ENCODE results near the gene TLR3.
"Not testable (repeated sequence)": the region's sequence is repeated elsewhere in the genome, so short reads cannot be mapped to it uniquely, and the experiment has no call there.

TLR3 gene

DNA sequence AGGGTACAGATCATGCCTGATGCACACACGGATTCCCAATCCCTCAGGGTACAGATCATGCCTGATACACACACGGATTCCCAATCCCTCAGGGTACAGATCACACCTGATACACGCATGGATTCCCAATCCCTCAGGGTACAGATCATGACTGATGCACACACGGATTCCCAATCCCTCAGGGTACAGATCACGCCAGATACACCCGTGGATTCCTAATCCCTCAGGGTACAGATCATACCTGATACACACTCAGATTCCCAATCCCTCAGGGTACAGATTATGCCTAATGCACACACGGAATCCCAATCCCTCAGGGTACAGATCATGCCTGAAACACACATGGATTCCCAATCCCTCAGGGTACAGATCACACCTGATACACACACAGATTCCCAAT is 34.3 kb upstream of the TLR3 start:
- H3K27me3 Mint-ChIP-seq: peaks cover 48% of the 10 kb centered on the region
- not testable (repeated sequence) for H3K4me3 Mint-ChIP-seq, H3K4me1 Mint-ChIP-seq, H3K27ac Mint-ChIP-seq, H3K9me3 Mint-ChIP-seq, H3K36me3 Mint-ChIP-seq, ATAC-seq

GRCh38 chr4:186036976-186037581 is 31.9 kb upstream of the TLR3 start:
- Mint-ChIP-seq H3K27ac (no peak overlapping the region), H3K4me1 (peaks cover 8% of the 10 kb centered on the region), H3K9me3 (peaks cover 6% of the 10 kb centered on the region), H3K27me3 (peaks cover 31% of the 10 kb centered on the region), H3K4me3 (no peak overlapping the region), H3K36me3 (no peaks in the 10 kb centered on the region)
- ATAC-seq: no peak

DNA sequence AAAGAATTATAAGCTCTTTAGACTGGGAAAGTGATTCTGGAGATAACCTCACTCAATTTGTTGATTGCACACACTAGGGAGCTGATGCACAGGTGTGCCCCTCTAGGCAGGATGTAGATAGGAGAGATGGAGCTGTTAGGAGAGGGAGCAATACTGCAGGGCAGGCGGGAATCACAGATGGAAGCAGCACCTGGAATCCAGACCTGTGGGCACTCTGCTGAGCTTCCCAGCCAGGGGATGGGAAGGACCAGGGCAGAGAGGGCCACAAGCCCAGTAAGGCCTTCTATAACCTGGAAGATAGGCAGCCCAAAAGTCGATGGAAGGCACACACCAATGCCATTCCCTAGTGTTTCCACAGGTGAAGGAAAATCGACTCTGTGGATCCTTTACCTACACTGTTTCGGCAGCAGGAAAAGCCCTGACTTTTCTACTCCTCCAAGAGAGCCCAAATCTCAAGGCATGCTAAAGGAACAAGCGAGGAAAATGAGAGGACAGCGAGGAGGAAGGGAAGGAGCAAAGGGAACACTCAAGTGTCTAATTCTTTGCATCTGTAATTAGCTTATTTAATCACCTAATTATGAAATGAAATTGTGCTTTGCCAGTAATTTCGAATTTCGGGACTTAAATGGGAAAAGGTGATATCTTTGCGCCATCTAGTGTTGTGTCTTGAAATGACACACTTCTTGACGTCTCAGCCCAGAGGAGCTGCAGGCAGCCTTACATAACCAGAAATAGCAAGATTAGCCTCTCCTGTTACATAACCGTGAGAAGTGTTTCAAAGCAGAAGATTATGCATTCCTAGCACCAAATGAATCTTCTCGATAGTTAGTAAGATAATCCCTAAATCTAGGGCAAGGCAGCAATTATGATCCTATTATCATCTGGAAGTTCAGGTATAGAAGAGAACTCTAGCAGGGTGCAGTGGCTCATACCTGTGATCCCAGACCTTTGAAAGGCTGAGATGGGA is 31.0 kb upstream of the TLR3 start:
- Mint-ChIP-seq H3K9me3 (peaks cover 6% of the 10 kb centered on the region), H3K4me1 (peaks cover 8% of the 10 kb centered on the region), H3K36me3 (no peaks in the 10 kb centered on the region), H3K27ac (no peak overlapping the region), H3K4me3 (no peak overlapping the region), H3K27me3 (peaks cover 27% of the 10 kb centered on the region)
- ATAC-seq: no peak

GRCh38 chr4:186039697-186040096 is 29.3 kb upstream of the TLR3 start:
- peaks cover 27% of the 10 kb centered on the region for H3K27me3 Mint-ChIP-seq
- ATAC-seq: no peak

GRCh38 chr4:186040316-186040715 is 28.6 kb upstream of the TLR3 start:
- no peak for ATAC-seq
- Mint-ChIP-seq H3K27me3 (peaks cover 27% of the 10 kb centered on the region), H3K36me3 (no peaks in the 10 kb centered on the region), H3K4me3 (no peak overlapping the region), H3K27ac (no peak overlapping the region), H3K9me3 (no peaks in the 10 kb centered on the region), H3K4me1 (peaks cover 8% of the 10 kb centered on the region)

More at GRCh38 chr4:186039697-186040096, 29.3 kb upstream of the TLR3 start:
- no peak overlapping the region for H3K27ac Mint-ChIP-seq
- H3K36me3 Mint-ChIP-seq: no peaks in the 10 kb centered on the region
- H3K9me3 Mint-ChIP-seq: peaks cover 4% of the 10 kb centered on the region
- peaks cover 8% of the 10 kb centered on the region for H3K4me1 Mint-ChIP-seq
- H3K4me3 Mint-ChIP-seq: no peak overlapping the region

- H3K36me3 Mint-ChIP-seq, H3K27ac Mint-ChIP-seq, H3K9me3 Mint-ChIP-seq, H3K4me1 Mint-ChIP-seq, ATAC-seq, H3K27me3 Mint-ChIP-seq, H3K4me3 Mint-ChIP-seq: not testable (repeated sequence)
Observed at GRCh38 chr4:186047501-186047900, 21.5 kb upstream of the TLR3 start.

DNA sequence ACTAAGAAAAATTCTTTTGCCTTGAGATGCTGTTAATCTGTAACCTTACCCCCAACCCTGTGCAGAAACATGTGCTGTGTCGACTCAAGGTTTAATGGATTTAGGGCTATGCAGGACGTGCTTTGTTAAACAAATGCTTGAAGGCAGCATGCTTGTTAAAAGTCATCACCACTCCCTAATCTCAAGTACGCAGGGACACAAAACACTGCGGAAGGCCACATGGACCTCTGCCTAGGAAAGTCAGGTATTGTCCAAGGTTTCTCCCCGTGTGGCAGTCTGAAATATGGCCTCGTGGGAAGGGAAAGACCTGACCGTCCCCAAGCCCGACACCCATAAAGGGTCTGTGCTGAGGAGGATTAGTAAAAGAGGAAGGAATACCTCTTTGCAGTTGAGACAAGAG is 18.8 kb upstream of the TLR3 start:
- not testable (repeated sequence) for H3K27ac Mint-ChIP-seq, ATAC-seq, H3K4me3 Mint-ChIP-seq, H3K27me3 Mint-ChIP-seq, H3K4me1 Mint-ChIP-seq, H3K36me3 Mint-ChIP-seq, H3K9me3 Mint-ChIP-seq

DNA sequence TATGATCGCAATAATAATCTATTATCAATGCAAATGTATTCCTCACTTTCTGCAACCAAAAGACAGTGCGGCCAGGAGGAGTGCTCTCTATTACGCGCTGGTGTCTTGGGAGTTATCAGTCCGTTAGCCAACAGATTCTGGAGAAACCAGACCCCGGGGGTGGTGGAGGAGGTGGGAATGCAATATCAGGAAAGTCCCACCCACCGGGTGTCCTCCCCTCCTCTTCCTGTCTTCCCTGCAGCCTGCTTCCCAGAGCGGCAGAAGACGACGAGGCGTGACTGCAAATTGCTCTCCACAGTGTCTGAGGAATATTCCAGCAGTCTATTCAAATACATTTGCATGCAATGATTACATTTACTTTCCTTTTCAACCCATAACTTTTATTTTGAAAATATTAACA is 17.9 kb upstream of the TLR3 start:
- Mint-ChIP-seq H3K36me3 (no peaks in the 10 kb centered on the region), H3K27ac (no peak overlapping the region), H3K4me1 (no peaks in the 10 kb centered on the region), H3K4me3 (no peak overlapping the region), H3K9me3 (no peaks in the 10 kb centered on the region), H3K27me3 (peaks cover 16% of the 10 kb centered on the region)
- ATAC-seq: no peak

GRCh38 chr4:186058253-186058979 is 10.5 kb upstream of the TLR3 start:
- peaks cover 14% of the 10 kb centered on the region for H3K4me1 Mint-ChIP-seq
- H3K36me3 Mint-ChIP-seq: peaks cover 6% of the 10 kb centered on the region
- peaks cover 58% of the 10 kb centered on the region for H3K27me3 Mint-ChIP-seq
- peak overlapping the region; percentile 18 for H3K4me3 Mint-ChIP-seq
- H3K27ac Mint-ChIP-seq: peak overlapping the region; percentile 25
- H3K9me3 Mint-ChIP-seq: peaks cover 7% of the 10 kb centered on the region
- ATAC-seq: peak; percentile 99

- H3K9me3 Mint-ChIP-seq: peaks cover 9% of the 10 kb centered on the region
- peaks cover 14% of the 10 kb centered on the region for H3K4me1 Mint-ChIP-seq
- peaks cover 6% of the 10 kb centered on the region for H3K36me3 Mint-ChIP-seq
- H3K27ac Mint-ChIP-seq: no peak overlapping the region
- ATAC-seq: no peak
- H3K27me3 Mint-ChIP-seq: peaks cover 64% of the 10 kb centered on the region
- H3K4me3 Mint-ChIP-seq: no peak overlapping the region
Observed at GRCh38 chr4:186058980-186059316, 10.0 kb upstream of the TLR3 start.

- Mint-ChIP-seq H3K27ac (no peak overlapping the region), H3K27me3 (peaks cover 70% of the 10 kb centered on the region), H3K36me3 (peaks cover 6% of the 10 kb centered on the region), H3K9me3 (peaks cover 9% of the 10 kb centered on the region), H3K4me3 (no peak overlapping the region), H3K4me1 (peaks cover 14% of the 10 kb centered on the region)
- no peak for ATAC-seq
Observed at GRCh38 chr4:186061921-186062320, 7.0 kb upstream of the TLR3 start.

DNA sequence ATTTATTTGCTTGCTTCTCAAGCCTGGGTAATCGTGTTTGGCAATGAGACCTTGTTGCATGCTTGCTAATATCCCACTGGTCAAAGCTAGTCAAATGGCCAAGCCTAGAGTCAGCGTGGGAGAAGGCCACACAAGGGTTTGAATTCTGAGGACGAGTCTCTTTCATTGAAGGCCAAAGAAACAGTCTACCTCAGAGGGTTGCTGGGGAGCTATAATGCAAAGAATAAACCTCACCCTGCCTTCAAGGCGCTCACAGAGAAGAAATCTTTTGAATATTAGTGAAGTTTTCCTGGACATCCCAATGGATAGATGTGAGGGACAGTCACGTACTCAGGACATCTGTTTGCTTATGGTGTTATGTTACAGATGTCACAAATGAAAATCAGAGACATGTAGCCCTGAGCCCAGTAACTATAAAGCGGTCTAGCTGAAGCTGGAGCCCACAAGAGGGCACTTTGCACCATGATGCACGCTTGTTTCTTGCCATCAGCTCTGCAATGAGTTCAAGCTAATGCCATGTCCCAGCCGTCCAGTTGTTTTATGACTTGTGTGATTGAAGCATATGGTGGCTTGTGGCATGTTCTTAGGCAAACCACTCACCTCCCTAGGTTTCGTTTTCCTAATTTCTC is 1.1 kb upstream of the TLR3 start:
- ATAC-seq: peak; percentile 64
- no peak overlapping the region for H3K4me3 Mint-ChIP-seq
- H3K27me3 Mint-ChIP-seq: peaks cover 58% of the 10 kb centered on the region
- H3K9me3 Mint-ChIP-seq: peaks cover 2% of the 10 kb centered on the region
- H3K4me1 Mint-ChIP-seq: peaks cover 14% of the 10 kb centered on the region
- no peaks in the 10 kb centered on the region for H3K36me3 Mint-ChIP-seq
- H3K27ac Mint-ChIP-seq: no peak overlapping the region

DNA sequence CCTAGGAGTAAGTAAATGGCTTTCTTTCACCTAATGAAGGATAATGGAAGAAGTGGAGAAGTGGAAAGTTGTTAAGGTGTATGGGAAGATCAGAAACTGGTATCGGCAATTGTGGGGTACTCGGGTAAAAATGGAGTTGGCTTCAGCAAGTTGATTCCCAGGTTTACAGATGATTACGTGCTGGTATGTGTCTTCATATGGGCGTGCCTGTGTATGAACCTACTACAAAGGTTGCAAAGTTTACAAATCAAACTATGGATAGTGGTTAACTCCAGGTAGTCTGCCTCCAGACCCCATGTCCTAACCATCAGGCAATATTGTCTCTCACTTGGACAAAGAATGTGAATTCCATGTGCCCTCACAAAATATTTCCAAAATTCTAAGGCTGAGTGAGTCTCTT is 773 bp downstream of the TLR3 start:
- Mint-ChIP-seq H3K4me3 (no peak overlapping the region), H3K36me3 (no peaks in the 10 kb centered on the region), H3K4me1 (peaks cover 14% of the 10 kb centered on the region), H3K9me3 (no peaks in the 10 kb centered on the region), H3K27ac (no peak overlapping the region), H3K27me3 (peaks cover 61% of the 10 kb centered on the region)
- no peak for ATAC-seq

DNA sequence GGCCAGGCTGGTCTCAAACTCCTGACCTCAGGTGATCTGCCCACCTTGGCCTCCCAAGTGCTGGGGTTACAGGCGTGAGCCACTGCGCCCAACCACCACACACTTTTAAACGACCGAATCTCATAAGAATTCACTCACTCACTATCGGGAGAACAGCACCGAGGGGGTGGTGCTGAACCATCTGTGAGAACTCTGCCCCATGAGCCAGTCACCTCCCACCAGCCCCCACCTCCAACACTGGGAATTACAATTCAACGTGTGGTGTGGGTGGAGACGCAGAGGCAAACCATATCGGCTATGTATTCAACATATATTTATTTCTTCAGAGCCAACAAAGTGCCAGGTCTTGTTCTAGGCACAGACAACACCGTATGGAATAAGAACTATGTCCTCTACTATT is 3.6 kb downstream of the TLR3 start:
- Mint-ChIP-seq H3K4me1 (peaks cover 14% of the 10 kb centered on the region), H3K4me3 (no peak overlapping the region), H3K27me3 (peaks cover 33% of the 10 kb centered on the region), H3K27ac (no peak overlapping the region), H3K9me3 (no peaks in the 10 kb centered on the region), H3K36me3 (no peaks in the 10 kb centered on the region)
- ATAC-seq: no peak

GRCh38 chr4:186074189-186074588 is 5.2 kb downstream of the TLR3 start:
- Mint-ChIP-seq H3K36me3 (no peaks in the 10 kb centered on the region), H3K27ac (no peak overlapping the region)

More at GRCh38 chr4:186074189-186074588, 5.2 kb downstream of the TLR3 start:
- no peaks in the 10 kb centered on the region for H3K9me3 Mint-ChIP-seq
- peak; percentile 51 for ATAC-seq
- H3K4me3 Mint-ChIP-seq: no peak overlapping the region
- H3K4me1 Mint-ChIP-seq: peaks cover 3% of the 10 kb centered on the region
- H3K27me3 Mint-ChIP-seq: peaks cover 32% of the 10 kb centered on the region

All from stimulated activated memory B cell treated with anti-CD40 and anti-IgM and Interleukin-4, amounts not matched to agents 10 μg/mL and 1 μg/mL and 100 μg/mL, for 72 hours (primary cell).